ENCODE measurements around the gene PRIMA1. TPM values are rescaled to one million over a fixed set of nuclear protein-coding genes. Genes with fewer than 3 reads are reported as not detected.

The PRIMA1 gene
- total and polyA plus RNA-seq, 5 donors from 2014 or later, result not detected

Other genes starting within 250 kb of the PRIMA1 start
- gene FAM181A, start 138.9 kb upstream of the PRIMA1 start, total RNA-seq, result not detected
- not detected for gene FAM181A, start 138.9 kb upstream of the PRIMA1 start, polyA plus RNA-seq
- 0.96 TPM for gene ASB2, start 188.1 kb upstream of the PRIMA1 start, total RNA-seq
- 1 to 10 TPM; 2.6 to 5.7 (median 4.9) TPM for gene ASB2, start 188.1 kb upstream of the PRIMA1 start, polyA plus RNA-seq
- gene CCDC197, start 208.8 kb upstream of the PRIMA1 start, total RNA-seq, result not detected
- not detected for gene CCDC197, start 208.8 kb upstream of the PRIMA1 start, polyA plus RNA-seq
- 0.25 TPM for gene OTUB2, start 237.9 kb upstream of the PRIMA1 start, total RNA-seq
- gene OTUB2, start 237.9 kb upstream of the PRIMA1 start, polyA plus RNA-seq, result under 1 TPM in 3 of 4 donors, not detected in 1; 0.33 to 0.46 (median 0.41) TPM

Data from CD4-positive, CD25-positive, alpha-beta regulatory T cell (primary cell).